DMS53 treated with DMSO at 0.1 percent for 48 hours (cell line): ENCODE results near the gene PCDH9.
"Not testable (repeated sequence)": the region's sequence is repeated elsewhere in the genome, so short reads cannot be mapped to it uniquely, and the experiment has no call there.

Experiments
- DNase-seq: peaks from one replicate; lab custom pipeline; 2025; ENCODE audit not compliant: unreplicated experiment; lab: John Stamatoyannopoulos, UW

Gene PCDH9

GRCh38 chr13:67133476-67133875, 96.7 kb downstream of the PCDH9 start:
- DNase-seq: no peak

DNA sequence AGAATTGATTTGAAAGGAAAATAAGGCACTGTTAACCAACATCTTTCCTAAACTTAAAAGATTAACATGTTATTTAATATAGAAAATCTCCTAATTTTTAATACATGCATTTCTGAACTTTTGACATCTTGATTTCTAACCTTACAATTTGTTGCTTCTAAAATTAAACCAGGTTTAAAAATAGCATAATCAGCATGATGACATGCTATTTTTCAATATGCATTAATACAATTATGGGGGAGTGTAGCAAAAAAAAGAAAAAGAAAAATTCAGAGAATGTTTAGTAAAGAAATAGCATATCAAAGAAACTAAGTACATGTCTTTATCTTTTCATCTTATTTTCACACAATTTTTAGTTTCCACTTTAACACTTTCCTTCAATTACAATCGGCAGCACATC, 98.7 kb downstream of the PCDH9 start:
- no peak for DNase-seq

DNA sequence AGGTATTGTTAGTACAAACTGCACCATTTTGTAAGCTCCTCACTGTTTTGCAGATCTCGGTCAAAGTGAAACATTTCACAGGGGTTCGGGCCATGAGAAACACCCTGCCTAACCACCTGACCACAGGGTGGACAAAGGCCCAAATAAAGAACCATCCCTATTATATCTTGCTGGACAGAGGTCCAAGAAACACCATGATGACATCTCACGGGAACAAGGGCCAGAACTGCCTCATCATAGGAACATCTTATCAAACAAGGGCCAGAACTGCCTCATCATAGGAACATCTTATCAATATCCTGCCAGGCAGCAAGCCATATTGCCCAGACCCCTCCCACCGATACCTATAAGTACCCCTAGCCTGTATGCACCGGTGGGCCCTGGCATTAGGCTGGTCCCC, 99.7 kb downstream of the PCDH9 start:
- no peak for DNase-seq

DNA sequence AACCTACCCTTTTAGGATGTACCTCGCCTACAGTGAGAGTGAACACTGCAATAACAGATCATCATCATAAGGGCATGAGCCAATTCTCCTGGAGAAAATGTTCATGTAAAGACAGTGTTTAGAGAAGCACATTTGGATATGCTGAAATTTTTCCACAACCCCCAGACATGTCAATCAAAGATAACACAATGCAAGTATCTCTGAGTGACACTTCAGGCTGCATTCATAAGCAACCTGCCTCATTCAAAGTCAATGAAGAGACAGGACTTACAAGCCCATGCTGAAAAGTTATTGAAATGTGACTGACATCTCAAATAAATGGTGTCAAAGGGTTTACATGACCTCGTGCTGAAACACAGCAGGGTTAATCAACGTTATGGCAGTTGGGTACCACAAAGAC, 102.0 kb downstream of the PCDH9 start:
- no peak for DNase-seq

DNA sequence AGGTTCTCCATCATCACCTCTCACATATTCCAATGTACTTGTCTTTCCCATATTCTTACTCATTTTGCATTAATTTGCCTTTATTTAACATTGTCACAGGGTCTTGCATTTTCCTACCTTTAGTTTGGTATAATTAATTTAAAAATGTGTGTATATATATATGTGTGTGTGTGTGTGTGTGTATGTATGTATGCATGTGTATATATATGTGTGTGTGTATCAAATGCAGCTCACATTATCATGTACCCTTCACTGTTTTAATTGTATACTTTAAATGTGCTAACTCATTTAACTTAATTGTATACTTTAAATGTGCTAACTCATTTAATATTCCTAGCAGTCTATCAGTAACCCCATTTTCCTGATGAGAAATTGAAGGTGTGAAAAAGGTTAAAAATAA, 104.5 kb downstream of the PCDH9 start:
- DNase-seq: no peak

GRCh38 chr13:67123165-67123564, 107.0 kb downstream of the PCDH9 start:
- no peak for DNase-seq

DNA sequence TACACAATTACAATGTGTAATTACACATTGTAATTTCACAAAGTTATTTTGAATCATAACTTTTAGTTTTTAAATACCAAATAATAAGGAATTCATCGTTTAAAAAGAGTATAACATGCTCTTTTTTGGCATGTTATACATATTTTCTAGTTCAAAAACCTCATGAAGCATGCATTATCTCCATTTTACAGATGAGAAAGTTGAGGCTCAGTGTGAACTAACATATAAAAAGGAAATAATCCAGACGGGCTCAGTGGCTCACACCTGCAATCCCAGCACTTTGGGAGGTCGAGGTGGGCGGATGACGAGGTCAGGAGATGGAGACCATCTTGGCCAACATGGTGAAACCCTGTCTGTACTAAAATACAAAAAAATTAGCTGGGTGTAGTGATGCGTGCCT, 107.9 kb downstream of the PCDH9 start:
- no peak for DNase-seq

DNA sequence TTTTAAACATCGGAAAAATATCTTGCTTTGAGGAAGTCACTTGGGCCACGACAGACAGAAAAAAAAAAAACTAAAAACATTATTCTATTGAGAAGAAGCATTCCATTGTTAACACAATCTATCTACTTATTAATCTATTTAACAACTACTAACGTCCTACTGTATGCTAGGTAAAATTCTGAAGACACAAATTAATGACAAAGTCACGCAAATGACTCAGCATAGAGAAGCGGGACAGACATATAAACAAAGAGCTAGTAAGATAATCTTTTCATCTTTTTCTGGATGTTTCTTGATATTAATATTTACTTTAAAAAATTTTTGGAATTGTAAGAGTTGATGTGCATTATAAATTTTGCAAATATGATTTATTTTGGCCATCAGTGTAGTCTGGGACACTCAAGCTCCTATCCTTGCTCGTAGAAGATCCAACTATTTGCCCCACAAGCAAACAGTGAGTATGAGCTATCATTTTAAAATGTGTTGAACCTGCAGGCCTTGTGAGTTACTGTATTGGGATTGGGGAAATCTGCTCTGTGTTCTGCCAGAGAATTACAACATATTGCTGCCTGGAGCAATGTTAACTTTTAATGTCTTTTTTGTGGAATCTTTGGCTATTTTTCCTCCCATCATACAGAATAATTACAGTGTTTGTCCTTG, 109.1 kb downstream of the PCDH9 start:
- DNase-seq: no peak

DNA sequence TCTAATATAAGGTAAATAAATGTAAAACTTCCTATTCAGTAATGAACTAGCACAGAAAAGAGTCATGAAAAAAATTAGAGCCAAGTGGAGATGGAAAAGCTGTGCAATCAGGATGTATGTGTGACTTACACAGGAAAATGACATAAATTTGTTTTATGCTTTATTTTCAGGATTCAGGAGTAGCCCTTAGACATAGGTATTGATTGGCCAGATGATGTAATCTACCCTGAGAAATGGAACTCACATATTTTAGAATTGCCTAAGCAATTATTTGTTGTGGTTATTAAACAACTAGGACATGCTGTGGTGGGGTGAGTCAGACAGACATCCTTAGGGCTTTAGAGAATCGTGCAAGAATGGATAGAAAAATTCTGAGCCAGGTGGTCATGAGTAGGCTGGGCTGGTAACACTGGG, 110.6 kb downstream of the PCDH9 start:
- DNase-seq: no peak

DNA sequence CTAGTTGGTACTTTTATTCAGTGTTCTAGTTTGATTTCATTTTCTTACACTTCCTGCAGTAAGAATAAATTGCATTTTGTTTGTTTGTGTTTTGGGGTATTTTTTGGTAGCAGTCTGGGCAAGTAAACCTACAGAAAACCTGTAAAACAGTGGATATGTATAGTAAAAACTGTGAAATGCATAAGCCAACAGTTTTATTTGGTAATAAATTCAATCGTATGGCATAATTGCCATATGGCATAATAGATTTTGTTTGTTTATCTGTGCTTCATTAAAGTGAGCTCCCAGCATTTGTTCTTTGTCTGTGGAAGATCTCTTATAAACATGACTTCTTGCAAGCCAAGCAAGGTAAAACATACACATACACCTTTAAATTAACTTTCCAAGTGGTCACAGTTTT, 111.9 kb downstream of the PCDH9 start:
- no peak for DNase-seq

DNA sequence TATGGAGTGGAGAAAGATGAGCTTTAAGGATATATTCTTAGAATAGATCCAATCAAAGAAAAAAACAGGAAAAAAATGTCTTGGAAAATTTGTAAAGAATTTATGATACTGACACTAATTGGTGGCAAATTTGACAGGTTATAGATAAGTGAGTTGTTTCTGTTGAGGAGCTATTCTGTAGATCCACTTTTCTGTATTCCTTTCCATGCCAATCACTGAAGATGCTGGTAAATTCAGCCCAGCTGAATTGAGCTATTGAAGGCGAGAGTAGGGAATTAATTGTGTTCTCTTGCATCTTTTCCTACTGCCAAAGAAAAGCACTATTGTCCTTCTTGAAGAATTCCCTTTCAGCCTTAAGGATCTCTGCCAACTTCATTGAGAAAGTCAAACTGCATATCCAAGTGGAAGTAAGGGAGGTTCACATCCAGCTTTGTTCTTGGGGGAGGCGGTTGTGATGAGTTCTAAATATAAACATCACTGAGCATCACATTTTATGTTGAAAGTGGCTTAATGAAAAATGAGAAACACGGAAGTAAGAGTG, 113.1 kb downstream of the PCDH9 start:
- no peak for DNase-seq

GRCh38 chr13:67107979-67108378, 122.2 kb downstream of the PCDH9 start:
- DNase-seq: no peak

GRCh38 chr13:67106502-67107057, 123.6 kb downstream of the PCDH9 start:
- DNase-seq: no peak

DNA sequence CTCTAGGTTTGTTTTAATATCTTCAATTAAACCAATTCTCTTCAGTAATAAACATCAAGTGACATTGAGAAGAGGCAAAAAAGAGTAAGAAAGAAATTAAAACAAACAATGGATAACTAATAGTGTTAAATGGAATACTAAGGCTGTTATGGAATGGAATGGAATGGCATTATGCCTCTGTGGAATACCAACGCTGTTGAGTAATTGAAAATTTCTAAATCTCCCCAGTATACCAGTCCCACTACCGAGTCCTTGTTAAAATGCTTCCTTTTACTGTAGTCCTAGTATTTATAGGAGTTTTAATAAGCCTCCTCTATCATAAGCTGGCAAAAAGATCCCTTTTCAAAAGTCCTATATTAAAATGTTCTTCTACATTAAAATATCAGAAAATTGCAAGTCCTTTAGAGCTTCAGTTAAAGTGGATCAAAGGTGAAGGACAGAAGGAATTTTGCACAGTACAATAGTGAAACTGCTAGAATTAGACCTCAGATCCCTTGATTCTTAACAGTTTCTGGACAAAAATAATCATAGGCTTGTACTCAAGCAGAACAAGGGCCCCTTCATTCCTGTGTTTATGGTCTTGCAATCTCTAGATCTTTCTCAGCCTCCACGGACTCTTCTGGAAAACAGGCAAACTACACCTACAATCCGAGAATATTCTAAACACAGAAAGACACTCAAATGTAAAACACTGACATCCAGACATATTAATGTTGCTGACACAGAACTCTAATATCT, 128.2 kb downstream of the PCDH9 start:
- no peak for DNase-seq

DNA sequence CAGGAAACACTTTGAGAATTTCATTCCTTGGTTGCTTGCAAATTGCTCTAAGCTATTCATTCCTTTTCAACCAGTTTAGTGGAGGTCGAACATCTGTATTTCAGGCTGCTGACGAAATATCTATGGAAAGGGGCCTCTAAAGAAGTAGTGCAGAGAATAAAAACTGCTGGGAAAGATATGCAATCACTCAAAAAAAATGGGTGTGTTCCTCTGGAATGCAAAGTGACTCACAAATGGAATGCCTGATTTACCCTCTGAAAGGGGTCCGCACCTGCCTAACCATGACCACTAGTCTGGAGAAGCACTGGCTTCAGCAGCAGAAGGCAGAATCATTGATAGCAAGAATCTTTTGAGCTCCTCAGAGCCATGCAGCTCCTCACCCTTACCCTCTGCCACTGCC, 129.4 kb downstream of the PCDH9 start:
- DNase-seq: no peak

GRCh38 chr13:67099494-67099893, 130.6 kb downstream of the PCDH9 start:
- no peak for DNase-seq

DNA sequence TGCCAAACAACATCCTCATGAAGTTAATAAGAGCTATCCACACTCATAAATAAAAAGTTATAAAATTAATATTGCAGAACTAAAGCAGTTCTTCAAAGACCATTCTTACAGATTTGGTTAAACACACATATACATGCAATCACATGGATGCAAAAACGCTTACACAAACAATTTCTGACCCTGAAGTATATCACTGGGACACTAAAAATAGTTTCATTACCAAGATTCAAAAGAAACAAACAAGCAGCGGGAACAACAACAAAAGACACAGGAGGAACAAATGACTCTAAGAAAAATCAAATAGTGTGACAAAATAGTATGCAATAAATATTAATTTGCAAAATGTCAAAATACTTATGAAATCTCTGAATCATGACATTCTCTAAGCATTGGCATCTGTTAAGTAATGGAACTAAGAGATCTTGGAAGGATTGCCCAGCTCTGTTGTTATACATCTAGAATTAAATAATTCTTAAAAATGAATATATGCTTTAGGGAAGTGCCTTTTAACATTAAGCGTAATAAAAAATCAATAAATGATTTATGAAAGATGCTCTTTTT, 132.2 kb downstream of the PCDH9 start:
- no peak for DNase-seq

GRCh38 chr13:67096893-67097292, 133.2 kb downstream of the PCDH9 start:
- not testable (repeated sequence) for DNase-seq

GRCh38 chr13:67096418-67096817, 133.7 kb downstream of the PCDH9 start:
- no peak for DNase-seq

GRCh38 chr13:67095621-67096020, 134.5 kb downstream of the PCDH9 start:
- DNase-seq: no peak

GRCh38 chr13:67094952-67095351, 135.2 kb downstream of the PCDH9 start:
- DNase-seq: no peak

GRCh38 chr13:67094078-67094477, 136.1 kb downstream of the PCDH9 start:
- DNase-seq: no peak
